DMS 273 treated with DMSO at 0.1 percent for 48 hours (cell line): Measurements from ENCODE around the gene FAT4.

Experiments used
- DNase-seq: peaks from one replicate; lab custom pipeline; 2025; lab: John Stamatoyannopoulos, UW

Gene FAT4, protein sequence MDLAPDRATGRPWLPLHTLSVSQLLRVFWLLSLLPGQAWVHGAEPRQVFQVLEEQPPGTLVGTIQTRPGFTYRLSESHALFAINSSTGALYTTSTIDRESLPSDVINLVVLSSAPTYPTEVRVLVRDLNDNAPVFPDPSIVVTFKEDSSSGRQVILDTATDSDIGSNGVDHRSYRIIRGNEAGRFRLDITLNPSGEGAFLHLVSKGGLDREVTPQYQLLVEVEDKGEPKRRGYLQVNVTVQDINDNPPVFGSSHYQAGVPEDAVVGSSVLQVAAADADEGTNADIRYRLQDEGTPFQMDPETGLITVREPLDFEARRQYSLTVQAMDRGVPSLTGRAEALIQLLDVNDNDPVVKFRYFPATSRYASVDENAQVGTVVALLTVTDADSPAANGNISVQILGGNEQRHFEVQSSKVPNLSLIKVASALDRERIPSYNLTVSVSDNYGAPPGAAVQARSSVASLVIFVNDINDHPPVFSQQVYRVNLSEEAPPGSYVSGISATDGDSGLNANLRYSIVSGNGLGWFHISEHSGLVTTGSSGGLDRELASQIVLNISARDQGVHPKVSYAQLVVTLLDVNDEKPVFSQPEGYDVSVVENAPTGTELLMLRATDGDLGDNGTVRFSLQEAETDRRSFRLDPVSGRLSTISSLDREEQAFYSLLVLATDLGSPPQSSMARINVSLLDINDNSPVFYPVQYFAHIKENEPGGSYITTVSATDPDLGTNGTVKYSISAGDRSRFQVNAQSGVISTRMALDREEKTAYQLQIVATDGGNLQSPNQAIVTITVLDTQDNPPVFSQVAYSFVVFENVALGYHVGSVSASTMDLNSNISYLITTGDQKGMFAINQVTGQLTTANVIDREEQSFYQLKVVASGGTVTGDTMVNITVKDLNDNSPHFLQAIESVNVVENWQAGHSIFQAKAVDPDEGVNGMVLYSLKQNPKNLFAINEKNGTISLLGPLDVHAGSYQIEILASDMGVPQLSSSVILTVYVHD (N-terminal part only)

DNA sequence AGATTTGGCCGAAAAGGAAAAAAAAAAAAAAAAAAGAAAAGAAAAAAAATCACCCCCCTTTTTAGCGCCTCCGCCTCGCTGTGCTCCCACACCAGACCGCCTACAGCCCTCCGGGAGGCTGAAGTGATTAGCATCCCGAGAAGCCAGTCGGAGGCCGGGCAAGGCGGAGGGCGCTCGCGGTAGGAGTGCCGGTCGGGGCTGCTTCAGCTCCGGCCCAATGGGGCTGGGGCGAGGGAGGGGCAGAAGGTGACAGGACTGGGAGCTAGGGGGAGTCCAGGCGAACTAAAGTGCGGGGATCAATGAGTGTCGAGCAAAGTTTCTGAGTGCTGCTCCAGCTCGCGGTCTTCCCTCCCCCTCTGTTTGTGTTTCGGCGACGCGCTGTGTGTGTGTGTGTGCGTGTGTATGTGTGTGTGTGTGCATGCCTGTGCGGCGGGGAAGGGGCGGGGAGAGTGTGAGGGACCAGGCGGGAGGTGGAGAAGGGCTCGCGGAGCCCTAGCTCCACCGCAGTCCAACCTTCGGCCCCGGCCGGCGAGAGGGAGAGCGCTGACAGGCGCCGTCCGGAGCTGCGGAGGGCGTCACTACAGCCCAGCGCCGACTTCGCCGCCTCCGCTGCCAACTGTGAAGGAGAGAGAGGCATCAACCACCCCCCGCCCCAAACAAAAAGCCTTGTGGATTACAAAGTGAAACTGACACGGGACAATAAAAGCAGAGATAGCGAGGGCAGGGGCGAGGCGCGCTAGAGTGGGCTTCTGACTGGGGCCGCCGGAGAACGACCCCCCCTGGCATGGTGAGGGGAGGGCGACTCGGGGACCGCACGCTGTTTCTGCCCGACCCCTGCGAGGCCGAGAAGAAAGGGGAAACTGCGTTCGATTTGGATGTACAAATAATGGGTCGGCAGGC, at the start of gene FAT4:
TSS of gene FAT4 (plus strand) at position 280 of the 900 bp plus-strand sequence. CDS start 1,457 bp downstream, outside the sequence.
- peak; percentile 81 for DNase-seq

DNA sequence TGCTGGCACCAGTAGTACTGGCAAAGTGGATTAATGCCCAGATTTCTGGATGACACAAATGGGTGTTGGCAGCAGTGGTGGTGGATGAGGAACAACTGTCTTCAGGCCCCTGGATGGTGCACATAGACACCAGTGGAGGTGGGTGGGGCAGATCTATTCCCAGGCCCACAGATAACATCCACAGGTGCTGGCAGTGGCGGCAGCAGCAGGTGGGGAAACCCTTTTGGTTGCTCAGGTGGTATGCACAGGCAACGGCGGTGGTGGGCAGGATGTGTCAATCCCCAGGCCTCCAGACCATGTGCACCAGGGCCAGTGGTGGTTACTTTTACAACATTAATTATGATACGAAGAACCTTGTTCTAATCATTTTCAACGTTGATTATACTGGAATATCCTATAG, 48.9 kb upstream of the FAT4 start:
- no peak for DNase-seq

GRCh38 chr4:125266901-125267604, 47.7 kb upstream of the FAT4 start:
- no peak for DNase-seq

GRCh38 chr4:125267630-125268029, 47.1 kb upstream of the FAT4 start:
- no peak for DNase-seq

DNA sequence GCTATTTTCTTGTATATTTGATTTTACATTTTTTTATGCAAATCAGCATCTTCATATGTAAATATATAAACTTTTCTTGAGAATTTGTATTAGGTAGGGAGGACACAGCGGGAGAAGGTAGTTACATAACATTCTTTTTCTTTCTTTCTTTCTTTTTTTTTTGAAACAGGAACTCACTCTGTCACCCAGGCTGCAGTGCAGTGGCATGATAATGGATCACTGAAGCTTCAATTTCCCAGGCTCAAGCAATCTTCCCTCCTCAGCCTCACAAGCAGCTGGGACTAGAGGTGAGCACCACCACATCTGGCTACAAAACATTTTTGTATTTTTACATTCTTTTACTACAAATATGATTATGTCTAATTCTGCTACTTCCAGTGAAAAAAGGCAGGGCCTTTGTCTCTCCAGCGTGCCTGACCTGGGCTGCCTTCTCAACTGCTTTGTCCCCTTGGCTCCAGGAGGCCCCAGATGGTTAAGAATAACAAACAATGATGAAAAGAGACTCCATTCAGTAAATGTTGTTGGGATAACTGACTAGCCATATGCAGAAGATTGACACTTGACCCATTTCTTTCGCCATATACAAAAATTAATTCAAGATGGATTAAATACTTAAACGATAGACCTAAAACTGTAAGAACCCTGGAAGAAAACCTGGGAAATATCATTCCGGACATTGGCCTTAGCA, 46.5 kb upstream of the FAT4 start:
- DNase-seq, result peak; percentile 20

DNA sequence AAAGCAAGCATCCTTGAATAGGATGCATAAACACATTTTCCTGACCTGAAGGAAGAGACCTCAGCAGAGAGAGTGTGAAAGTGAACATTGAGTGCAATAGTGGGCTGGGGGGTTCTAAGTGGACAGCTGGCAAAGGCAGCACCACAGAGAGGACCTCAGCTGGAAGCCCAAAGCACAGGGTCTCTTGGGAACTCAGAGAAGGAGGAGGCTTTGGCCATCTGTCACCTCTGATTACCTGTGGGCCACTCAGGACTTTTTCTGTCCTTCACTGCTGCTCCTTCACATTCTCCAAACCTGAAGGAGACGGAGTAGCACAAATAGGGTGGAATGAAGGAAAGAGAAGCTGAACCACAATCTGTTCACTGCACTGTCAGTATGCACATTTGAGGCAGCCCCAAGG, 37.9 kb upstream of the FAT4 start:
- DNase-seq, result peak; percentile 67

GRCh38 chr4:125277790-125278189, 37.0 kb upstream of the FAT4 start:
- no peak for DNase-seq

GRCh38 chr4:125280892-125281403, 33.8 kb upstream of the FAT4 start:
- no peak for DNase-seq

- DNase-seq, result no peak
These were observed 31.0 kb upstream of the FAT4 start for GRCh38 chr4:125283707-125284279.

GRCh38 chr4:125297116-125297515, 17.6 kb upstream of the FAT4 start:
- no peak for DNase-seq

DNA sequence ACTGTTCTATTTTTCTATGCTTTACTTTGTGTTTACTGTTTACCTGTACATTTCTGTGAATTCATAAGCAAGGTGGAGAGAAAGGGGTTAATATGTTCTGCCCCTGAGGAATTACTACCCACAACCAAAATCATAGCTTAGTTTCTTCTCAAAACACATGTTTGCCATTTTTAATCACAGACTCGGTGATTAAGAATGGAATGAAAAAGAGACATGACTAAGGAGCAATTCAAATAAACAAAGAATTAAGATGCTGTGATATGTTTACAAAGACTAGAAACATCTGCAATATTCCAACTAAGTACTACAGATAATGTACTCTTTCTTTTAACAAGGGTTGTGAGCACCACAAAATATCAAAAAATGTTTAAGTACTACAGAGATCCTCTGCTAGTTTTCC, 11.7 kb upstream of the FAT4 start:
- no peak for DNase-seq

GRCh38 chr4:125303821-125304220, 10.9 kb upstream of the FAT4 start:
- DNase-seq, result no peak

DNA sequence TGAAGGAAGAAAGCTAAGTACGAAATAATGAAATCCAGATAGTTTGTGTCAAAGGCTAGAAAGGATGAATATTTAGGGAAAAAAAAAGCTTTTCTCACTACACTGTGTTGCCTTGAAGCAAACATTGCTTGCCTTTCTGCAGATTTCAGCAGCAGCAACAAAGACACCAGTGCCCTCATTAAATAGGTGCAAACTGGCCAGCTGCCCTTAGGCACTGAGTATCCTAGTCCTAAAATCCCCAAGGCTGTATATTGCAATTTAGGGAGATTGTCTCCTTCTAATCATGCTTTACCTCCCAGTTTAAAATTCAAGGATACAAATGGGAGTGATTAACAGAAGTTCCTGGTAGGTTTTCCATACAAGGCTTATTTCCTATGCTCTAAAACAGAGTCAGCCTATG, 8.6 kb upstream of the FAT4 start:
- DNase-seq, result no peak

- no peak for DNase-seq
These were observed 8.2 kb upstream of the FAT4 start for GRCh38 chr4:125306533-125306932.

DNA sequence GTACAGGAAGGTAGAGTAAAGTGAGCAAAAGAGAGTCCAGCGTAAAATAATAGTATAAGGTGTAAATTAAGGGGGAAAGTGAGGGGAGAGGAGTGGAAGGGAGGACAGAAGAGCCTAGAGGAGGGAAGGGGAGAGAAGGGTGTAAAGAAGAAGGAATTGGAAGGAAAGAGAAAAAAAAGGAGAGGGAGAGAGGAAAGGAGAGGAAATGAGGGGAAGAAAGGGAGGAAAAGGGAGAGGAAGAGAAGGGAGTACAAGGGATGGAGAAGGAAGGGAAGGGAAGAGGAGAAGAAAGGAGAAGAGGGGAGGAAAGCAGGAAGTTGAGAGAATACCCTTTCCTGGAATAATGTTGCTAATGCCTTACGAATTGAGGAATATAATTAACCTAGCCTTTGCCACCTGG, 3.3 kb upstream of the FAT4 start:
- DNase-seq, result no peak

DNA sequence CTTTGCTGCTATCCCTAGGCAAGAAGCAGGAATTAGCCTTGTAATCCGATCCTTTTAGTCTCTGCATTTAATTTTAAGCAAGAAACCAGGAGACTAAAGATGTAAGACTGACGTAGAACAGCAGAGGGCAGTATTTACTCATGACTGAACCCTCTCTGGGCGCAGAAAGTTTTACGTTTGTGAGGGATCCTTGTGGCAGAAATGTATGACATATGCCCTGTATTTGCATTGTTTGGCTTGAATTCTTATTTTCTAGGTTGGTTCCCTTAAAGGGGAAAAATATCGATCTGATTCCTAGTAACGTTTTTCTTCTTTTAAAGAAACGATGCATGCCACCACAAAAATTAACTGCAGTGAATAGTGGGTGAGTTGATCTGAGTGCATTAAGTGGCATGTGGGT, 1.3 kb upstream of the FAT4 start:
- peak; percentile 62 for DNase-seq

DNA sequence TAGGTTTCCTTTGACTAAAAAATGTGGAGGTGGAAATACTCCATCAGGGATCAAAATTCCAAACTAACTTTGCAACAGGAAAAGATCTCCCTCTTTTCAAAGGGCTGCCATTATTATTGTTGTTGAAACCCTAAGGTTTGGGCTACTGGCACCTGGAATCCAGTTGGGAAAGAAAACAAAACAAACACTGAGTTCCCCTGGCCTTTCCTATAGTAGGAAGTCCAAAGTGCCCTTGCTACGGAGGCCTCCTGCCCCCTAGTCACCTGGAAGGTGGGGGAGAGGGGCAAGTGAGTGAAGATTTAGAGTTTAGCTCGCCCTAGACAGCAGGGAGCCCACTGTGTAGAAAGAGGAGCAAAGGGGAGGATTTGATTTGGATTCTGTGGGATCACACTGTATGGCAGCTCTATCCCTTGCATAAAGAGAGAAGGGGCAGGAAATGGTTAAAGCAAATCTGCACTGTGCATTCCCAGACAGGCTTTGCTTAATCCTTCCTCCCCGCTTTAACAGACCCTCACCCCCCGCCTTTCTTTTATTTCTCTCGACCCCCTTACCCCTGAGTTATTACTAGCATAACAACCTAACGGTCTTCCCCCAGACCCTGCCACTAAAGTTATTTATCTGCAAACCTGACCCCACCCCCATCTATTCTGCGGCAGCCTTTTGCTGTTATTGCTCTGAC, 627 bp upstream of the FAT4 start:
- no peak for DNase-seq

DNA sequence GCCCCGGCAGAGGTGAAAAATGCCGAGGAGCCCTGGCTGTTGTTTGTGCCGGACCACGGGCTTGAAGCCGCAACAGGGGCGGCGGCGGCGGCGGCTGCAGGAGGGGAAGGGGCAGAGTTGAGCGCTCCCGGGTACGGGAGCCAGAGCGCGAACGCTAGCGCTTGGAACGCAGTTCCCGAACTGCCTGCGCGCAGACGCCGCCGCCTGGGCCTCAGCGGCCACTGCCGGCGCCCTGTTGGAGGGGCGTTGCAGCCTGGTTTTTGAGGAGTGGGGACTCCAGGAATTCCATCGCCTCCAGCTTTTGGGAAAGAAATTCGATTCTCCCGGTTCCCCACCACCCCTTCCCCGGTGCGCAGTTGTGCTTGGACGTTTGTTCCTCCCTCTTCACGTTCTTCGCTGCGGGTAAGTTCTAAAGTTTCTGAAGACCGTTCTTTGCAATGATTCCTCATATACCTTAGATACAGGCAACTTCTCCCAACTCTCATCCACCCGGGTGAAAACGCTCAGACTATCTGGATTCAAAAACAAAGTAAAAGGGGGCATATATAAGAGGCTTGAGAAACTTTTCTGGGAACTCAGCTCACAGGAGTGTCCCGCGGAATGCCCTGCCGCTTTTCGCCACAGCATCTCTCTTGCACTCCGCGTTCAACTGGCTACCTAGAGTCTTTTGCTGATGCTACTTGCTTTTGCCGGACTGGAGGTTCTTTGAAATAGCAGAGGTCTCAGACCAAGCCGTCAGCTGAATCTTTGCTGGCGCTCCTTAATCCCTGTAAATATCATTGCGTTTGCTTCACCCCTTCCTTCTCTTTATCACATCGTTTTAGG, 1.0 kb downstream of the FAT4 start:
- peak; percentile 24 for DNase-seq

DNA sequence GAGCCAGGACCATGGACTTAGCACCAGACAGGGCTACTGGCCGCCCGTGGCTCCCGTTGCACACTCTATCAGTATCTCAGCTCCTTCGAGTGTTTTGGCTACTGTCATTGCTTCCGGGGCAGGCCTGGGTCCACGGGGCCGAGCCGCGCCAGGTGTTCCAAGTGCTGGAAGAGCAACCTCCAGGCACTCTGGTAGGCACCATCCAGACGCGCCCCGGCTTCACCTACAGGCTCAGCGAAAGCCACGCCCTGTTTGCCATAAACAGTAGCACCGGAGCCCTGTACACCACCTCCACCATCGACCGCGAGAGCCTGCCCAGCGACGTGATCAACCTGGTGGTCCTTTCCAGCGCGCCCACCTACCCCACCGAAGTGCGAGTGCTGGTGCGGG, 1.6 kb downstream of the FAT4 start:
- no peak for DNase-seq
